ENCODE results near the gene JPH4.

JPH4 gene

GRCh38 chr14:23564876-23565275, 13.7 kb downstream of the JPH4 start:
- DNase-seq (ENCODE audit: low read depth in 2 of 2, low spot score in 1 of 2), result no peak

GRCh38 chr14:23564181-23564812, 14.3 kb downstream of the JPH4 start:
- no peak for DNase-seq (ENCODE audit: low read depth in 2 of 2, low spot score in 1 of 2)

- DNase-seq (ENCODE audit: low read depth in 2 of 2, low spot score in 1 of 2), result no peak
These were observed 15.0 kb downstream of the JPH4 start for GRCh38 chr14:23563473-23564180.

GRCh38 chr14:23562822-23563472, 15.6 kb downstream of the JPH4 start:
- peak in 1 of 2 donors; percentile 30 for DNase-seq (ENCODE audit: low read depth in 2 of 2, low spot score in 1 of 2)

- DNase-seq (ENCODE audit: low read depth in 2 of 2, low spot score in 1 of 2), result no peak
These were observed 16.4 kb downstream of the JPH4 start for GRCh38 chr14:23561873-23562821.

- no peak for DNase-seq (ENCODE audit: low read depth in 2 of 2, low spot score in 1 of 2)
These were observed 17.3 kb downstream of the JPH4 start for GRCh38 chr14:23561259-23561658.

GRCh38 chr14:23559926-23560520, 18.6 kb downstream of the JPH4 start:
- no peak for DNase-seq (ENCODE audit: low read depth in 2 of 2, low spot score in 1 of 2)

GRCh38 chr14:23559010-23559925, 19.3 kb downstream of the JPH4 start:
- DNase-seq (ENCODE audit: low read depth in 2 of 2, low spot score in 1 of 2), result peak; percentile 32 to 40

GRCh38 chr14:23558346-23559009, 20.1 kb downstream of the JPH4 start:
- no peak for DNase-seq (ENCODE audit: low read depth in 2 of 2, low spot score in 1 of 2)

GRCh38 chr14:23557946-23558345, 20.6 kb downstream of the JPH4 start:
- no peak for DNase-seq (ENCODE audit: low read depth in 2 of 2, low spot score in 1 of 2)

GRCh38 chr14:23557521-23557920, 21.1 kb downstream of the JPH4 start:
- DNase-seq (ENCODE audit: low read depth in 2 of 2, low spot score in 1 of 2), result no peak

GRCh38 chr14:23556700-23557440, 21.7 kb downstream of the JPH4 start:
- no peak for DNase-seq (ENCODE audit: low read depth in 2 of 2, low spot score in 1 of 2)

- DNase-seq (ENCODE audit: low read depth in 2 of 2, low spot score in 1 of 2), result peak; percentile 84 to 89
These were observed 22.5 kb downstream of the JPH4 start, which contains the start of gene THTPA for GRCh38 chr14:23555882-23556699. TSS of gene THTPA (plus strand) at chr14:23556271. CDS start at chr14:23556758, 487 bp downstream.

GRCh38 chr14:23555533-23555881, 23.1 kb downstream of the JPH4 start:
- no peak for DNase-seq (ENCODE audit: low read depth in 2 of 2, low spot score in 1 of 2)

- peak; percentile 41 to 53 for DNase-seq (ENCODE audit: low read depth in 2 of 2, low spot score in 1 of 2)
These were observed 27.1 kb downstream of the JPH4 start, which contains the start of gene ZFHX2 for GRCh38 chr14:23551266-23552028. TSS of gene ZFHX2 (minus strand) at chr14:23551765. CDS start at chr14:23535325, 16,440 bp downstream.

GRCh38 chr14:23550812-23551265, 27.8 kb downstream of the JPH4 start:
- no peak for DNase-seq (ENCODE audit: low read depth in 2 of 2, low spot score in 1 of 2)
